ENCODE measurements around the gene ZBTB47.

The ZBTB47 gene

DNA sequence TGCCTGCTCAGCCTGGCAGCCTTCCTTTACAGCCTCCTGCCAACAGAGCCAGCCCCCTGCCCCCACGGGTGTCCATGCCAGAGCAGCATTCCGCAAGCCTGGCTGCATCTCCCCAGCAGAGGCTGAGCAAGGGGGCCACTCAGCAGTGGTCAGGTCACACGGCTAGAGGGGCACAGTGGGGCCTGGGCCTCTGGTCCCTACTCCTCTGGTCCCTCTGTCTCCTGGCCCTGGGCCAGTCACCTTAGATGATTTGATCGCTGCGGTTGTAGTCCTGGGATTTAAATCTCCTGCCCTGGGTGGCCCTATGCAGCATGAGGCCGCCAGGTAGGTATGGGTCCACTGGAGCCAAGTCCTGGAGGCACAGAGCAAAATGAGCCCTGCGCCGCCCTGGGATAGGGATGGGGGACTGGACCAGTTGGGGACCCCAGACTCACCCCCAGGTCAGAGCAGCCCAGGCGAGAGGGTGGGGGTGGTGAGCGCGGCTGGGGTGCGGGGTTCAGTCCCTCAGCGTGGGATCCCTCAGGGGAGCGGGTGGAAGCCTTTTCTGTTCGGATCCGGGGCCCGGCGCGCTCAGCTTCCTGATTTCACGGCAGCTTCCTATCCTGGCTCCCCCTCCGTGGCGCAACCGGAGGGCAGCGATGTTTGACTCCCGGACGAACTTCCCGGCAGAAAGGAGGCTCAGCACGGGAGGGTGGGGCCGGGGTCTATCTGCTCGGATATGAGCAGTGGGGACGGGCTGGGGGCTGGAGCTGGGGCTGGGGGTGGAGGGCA, at the start of gene ZBTB47:
Gene ZBTB47 (plus strand): TSS at position 138 of the 771 bp plus-strand sequence. CDS start 4,659 bp downstream, outside the sequence.
- no peak for DNase-seq

DNA sequence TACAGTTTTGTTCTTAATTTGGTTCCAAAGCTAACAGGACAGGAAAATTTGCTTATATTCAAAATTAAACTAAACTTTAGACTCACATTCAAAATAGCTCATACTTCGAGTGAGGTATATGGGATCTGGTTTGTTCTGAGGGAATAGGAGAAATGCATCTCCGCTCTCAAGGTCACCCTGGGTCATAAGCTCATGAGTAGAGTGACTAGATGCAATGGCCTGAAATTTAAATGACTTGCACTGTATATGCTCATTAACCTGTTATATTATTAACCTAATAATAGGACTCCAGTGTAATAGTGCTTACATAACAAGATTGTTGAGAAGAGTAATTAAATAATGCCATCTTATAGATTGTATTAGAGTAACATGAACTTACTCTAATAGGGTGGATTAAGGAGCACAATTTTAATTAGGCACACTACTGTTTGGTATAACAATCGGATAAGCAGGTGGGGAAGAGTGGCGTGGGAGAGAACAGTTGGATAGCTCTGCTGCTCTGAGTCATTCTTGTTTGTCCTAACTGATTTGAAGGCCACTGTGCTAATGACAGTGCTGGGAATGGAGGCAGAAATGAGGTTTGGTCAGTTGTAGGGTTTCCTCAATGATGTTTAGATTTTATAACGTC, 47.8 kb upstream of the ZBTB47 start:
- DNase-seq: no peak

- DNase-seq: no peak
These were observed 44.9 kb upstream of the ZBTB47 start for GRCh38 chr3:42608581-42608980.

DNA sequence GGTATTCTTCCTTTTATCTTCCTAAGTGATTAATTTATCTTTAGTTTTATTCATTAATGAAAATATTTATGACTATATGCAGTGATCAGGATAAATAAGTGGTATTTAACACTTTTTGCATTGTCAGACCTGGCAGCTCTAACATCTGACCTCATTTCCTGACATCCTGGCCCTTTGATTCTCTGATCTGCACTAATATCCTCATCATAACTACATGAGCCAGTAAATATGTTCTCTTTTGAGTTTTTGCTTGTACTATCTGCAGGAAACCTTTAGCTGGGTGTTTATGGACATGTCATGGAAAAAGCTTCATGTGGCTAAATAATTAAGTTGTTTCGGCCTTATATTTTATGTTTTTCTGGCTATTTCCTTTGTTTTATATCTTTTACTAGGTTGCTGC, 42.5 kb upstream of the ZBTB47 start:
- DNase-seq: no peak

DNA sequence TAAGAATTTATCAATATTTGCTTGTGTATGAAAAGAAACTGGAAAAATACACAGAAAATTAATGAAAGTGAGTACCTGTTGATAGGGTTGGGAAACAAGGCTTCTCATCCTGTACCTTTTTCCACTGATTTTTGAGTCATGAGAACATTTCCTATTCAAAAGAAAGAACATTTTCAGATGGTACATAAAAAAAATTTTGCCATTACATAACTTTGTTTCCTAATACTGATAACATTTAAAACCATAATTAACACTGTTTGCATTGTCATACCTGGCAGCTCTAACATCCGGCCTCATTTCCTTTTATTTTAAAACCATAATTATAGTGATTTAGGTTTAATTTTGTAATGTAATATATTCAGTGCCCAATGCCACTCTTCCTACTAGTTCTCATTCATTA, 41.3 kb upstream of the ZBTB47 start:
- no peak for DNase-seq

DNA sequence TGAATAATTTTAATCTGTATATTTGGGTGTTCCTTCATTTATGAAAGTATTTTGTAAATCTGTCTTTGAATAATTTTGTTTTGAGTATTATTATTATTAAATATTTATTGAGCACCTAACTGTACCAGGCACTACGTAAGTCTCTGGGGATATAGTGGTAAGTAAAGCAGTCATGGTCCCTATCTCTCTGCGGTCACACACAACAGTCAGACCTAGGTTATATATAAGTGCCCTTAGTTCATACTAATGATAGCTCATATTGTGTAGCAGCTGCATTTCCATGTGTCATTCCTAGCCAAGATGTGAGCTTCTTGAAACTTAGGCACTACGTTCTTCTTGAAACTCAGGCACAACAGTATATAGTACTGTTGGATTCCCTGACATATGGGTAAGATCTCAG, 40.6 kb upstream of the ZBTB47 start:
- no peak for DNase-seq

DNA sequence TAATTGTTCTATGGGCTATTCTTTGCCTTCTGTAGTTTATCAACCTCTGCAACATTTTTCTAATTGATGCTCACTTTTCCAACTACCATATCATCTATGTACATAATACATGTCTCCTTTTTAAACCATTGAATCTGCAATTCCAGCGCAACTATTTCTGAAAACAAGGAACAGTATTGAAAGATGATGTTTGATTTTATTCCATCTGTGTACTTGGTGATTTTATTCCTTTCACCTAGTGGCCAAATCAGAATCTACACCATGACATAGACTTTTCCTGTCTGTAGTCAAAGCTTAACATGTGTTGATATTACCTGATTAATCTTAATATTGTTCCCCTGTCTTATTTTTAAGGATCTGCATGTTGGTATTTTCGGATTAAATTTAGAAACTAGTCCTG, 40.0 kb upstream of the ZBTB47 start:
- no peak for DNase-seq

DNA sequence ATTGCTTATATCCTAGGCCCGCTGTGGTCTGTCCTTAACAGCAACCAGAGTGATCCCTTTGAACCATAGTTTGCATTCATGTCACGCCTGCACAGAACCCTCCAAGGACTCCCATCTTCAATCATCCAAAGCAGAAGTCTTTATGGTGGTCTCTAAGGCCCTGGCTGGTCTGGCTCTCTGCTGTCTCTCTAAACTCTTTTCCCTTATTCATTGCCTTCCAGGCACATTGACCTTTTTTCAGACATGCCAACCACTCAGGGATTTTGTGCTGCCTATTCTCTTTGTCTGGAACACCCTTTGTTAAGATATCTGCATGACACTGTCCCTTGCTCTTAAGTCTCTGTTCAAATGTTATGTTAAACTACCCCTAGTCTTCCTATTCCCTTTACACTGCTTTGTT, 21.9 kb upstream of the ZBTB47 start:
- no peak for DNase-seq

GRCh38 chr3:42632146-42632545, 21.4 kb upstream of the ZBTB47 start:
- DNase-seq: no peak

GRCh38 chr3:42633544-42633943, 20.0 kb upstream of the ZBTB47 start:
- DNase-seq: no peak

- DNase-seq: no peak
These were observed 18.4 kb upstream of the ZBTB47 start for GRCh38 chr3:42635111-42635510.

GRCh38 chr3:42637001-42637400, 16.5 kb upstream of the ZBTB47 start:
- no peak for DNase-seq

- no peak for DNase-seq
These were observed 15.1 kb upstream of the ZBTB47 start for GRCh38 chr3:42638339-42638842.

DNA sequence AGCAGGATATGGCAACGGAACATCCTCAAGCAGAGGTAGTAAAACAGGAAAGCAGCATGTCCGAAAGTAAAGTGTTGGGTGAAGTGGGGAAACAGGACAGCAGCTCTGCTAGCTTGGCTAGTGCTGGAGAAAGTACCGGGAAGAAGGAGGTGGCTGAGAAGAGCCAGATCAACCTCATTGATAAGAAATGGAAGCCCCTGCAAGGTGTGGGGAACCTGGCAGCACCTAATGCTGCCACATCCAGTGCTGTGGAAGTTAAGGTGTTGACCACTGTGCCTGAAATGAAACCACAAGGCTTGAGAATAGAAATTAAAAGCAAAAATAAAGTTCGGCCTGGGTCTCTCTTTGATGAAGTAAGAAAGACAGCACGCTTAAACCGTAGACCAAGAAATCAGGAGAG, 14.3 kb upstream of the ZBTB47 start:
- no peak for DNase-seq

GRCh38 chr3:42640129-42640528, 13.4 kb upstream of the ZBTB47 start:
- no peak for DNase-seq

DNA sequence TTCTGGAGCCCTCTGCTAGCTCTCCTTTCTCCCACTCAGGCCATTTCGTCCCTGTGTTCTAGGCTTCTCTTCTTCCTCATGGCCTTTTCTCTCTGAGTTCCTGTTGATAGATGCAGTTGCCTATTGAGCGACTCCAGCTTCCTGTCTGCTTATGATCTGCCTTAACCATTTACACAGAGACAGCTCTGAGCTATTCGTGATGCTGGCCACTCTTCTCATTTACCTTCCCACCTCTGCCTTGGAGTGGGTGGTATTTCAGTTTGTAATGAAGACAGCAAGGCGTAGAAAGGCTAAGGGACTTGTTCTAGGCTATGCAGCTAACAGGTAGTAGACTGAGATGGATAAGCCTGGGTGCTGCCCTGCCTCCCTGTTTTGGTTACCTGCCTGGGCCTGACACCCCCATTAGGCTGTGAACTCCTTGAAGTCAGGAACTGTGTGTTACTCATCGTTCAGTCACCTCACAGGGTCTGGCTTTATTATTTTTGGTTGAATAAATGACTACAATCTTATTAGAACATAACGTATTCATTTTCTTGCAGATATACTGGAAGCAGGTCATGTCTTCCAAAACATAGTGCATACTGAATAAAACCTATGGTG, 12.6 kb upstream of the ZBTB47 start:
- DNase-seq: no peak

GRCh38 chr3:42647821-42648459, 5.6 kb upstream of the ZBTB47 start:
- no peak for DNase-seq

DNA sequence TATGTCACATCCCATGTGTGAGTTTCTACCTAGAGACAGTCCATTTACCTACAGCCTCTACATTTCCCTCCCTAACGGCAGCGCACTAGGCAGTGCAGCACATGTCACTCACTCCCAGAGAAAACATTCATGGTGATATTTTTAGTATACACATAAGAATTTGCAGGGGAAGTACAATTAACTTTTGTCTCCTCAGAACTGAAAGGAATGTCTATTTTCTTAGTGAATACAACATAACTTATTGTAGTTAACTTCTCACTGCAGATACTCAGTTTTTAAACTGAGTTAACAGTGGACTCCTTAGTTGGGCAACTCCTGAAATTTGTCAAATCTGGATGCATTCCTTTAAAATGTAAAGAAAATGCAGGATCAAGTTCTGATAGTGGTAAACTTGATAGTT, 4.5 kb upstream of the ZBTB47 start:
- no peak for DNase-seq

DNA sequence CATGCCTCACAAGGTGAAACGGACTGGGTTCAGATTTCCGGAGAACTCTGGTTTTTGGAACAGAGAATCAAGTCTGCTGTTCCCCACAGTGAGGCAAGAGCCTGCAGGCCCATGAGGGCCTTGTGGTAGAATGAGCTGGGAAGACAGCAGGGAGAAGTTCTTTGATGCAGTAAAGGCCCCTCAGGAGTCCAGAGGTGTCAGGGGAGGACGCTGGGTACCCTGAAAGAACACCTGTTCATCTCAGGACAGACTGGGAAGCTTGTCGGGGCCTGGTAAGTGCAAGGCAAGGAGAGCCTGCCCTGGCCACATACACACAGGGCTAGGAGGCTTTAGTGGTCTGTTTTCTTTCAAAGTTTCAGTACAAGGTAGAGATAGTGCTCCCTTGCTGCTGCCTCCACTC, 3.7 kb upstream of the ZBTB47 start:
- no peak for DNase-seq

DNA sequence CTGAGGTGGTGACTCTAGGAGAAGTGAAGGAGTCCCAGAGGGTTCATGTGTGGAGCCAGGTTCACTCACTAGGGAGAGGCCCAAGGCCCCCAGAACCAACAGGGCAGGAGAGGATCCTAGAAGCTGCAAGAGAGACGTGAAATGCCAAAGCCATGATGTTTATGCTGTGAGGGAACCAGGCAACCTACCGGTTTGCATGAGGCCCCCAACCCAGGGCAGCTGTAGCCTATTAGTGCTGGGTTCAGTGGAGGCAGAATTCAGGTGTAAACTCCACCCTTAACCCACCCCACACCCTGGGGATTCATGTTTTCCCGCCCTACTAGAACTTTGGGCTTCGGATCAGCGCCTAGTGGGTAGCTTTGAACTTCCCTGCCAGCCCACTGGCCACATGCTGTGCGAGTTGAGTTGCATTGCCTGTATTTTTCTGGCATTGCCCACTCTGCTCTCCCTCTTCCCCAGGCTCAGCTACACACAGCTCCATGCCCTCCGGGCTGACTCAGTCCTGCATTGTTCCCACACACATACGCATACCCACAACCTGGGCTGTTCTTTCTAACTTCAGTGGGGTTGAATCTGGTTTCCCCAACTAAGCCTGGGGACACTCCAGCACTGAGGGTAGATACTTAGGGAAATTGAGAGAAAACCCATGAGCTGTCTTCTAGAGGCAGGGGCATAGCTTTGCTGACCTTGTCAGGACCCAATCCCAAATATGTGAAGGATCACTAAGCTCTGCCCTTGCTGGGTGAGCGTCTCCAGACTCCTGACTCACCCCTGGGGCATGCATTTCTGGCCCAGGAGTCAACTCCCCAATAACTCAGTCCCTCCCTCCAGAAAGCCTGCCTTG, 2.0 kb upstream of the ZBTB47 start:
- no peak for DNase-seq

GRCh38 chr3:42652251-42652610, 1.3 kb upstream of the ZBTB47 start:
- no peak for DNase-seq

DNA sequence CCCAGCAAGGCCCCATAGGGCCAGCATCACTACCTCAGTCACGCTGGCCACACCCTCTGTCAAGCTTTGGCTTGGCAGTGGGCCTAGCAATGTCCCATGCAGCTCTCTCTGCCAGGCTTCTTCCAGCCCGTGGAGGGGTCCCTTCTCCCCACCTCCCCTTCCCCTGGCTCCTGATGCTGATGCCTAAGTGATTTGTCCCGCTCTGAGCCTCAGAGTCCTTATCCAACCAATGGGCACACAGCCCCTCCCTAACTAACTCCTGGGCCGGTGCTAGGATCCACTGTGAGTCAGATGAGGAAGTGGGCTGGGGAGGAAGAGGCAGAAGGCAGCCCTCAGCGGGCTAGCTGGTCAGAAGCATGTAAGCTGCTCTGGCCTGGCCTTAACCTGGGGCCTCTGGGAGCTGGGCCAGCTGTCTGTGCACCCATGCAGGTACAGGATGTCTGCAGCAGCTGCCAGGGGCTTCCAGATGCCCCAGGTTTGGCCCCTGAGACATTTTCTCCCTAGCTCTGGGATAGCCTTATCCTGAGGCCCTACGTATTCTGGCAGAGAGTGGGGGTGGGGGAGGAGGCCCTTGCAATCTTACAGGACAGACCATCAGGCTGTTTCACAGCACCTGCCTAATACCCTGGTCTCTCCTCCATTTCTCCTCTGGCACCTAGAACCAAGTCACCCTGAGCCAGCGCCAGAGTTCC, 740 bp upstream of the ZBTB47 start:
- DNase-seq: no peak

GRCh38 chr3:42653303-42653559, 266 bp upstream of the ZBTB47 start:
- no peak for DNase-seq
